GM21367 (cell line): ENCODE measurements around the gene PSEN1.

Experiments used
- ATAC-seq: cut with Tn5 transposase; IDR thresholded peaks from one replicate; pipeline ENCODE4 v1.9.1; 2021; ENCODE audit not compliant: unreplicated experiment

Gene PSEN1

GRCh38 chr14:73251516-73252215, 115.4 kb downstream of the PSEN1 start:
- no peak for ATAC-seq

DNA sequence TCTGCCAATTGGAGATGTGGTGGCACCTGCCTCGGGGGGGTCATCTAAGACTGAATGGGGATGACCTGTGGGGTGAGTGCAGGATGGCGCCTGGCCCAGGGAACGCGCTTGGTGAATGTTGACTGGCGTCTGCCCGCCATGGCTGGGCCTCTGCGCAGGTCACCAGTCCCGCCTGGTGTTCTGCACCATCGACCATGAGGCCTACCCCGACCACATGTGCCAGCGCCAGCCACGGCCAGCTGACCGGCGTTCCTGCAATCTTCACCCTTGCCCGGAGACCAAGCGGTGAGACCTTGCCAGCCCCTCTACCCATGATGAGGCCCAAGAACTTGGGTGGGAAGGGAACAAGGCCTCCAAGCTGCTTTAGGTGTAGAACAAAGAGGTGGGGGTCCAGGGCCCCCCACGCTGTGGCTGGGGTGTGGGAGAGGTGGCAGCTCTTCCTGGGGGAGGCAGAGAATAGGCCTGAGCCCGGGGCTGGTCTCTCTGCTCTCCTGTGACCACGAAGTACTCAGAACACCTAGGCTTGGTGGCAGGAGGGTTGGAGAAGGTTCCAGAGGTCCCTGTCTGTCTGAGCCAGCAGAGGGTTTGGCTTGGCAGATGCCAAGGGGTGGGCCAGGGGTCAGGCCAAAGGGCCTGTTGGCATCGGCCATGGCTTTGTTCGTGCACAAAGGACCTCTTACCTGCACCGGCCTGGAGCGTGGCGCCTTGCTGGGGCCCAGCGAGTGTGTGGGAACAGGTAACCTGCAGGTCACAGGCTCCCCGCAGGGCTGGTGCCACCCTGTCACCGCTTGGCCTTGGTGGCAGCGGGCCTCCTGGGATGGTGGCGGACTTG, 116.4 kb downstream of the PSEN1 start:
- no peak for ATAC-seq

DNA sequence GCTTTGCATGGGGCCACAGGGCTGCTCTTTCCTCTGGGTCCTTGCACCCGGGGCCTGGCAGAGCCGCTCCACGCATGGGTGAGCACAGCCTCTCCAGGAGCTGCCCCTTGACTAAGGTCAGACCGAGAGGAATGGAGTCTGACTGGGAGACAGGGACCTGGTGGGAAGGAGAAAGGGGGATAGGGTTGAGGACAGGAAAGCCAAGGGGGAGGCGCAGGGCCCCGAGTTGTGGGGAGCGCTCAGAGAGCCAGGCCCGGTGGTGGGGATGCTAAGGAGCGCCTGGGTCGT, 117.0 kb downstream of the PSEN1 start:
- ATAC-seq, result no peak

DNA sequence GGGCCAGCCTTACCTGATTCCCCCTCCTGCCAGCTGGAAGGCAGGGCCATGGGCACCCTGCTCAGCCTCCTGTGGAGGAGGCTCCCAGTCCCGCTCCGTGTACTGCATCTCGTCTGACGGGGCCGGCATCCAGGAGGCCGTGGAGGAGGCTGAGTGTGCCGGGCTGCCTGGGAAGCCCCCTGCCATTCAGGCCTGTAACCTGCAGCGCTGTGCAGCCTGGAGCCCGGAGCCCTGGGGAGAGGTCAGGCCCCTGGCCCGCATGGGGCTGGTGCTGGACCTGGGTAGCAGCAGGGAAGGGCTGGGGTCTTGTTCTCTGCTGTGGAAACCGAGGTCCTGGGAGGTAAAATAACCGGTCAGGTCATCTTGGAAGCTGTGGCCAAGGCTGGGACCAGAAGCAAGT, 117.4 kb downstream of the PSEN1 start:
- no peak for ATAC-seq

GRCh38 chr14:73254247-73255004, 118.1 kb downstream of the PSEN1 start:
- no peak for ATAC-seq

- no peak for ATAC-seq
These were observed 118.7 kb downstream of the PSEN1 start for GRCh38 chr14:73255005-73255400.

DNA sequence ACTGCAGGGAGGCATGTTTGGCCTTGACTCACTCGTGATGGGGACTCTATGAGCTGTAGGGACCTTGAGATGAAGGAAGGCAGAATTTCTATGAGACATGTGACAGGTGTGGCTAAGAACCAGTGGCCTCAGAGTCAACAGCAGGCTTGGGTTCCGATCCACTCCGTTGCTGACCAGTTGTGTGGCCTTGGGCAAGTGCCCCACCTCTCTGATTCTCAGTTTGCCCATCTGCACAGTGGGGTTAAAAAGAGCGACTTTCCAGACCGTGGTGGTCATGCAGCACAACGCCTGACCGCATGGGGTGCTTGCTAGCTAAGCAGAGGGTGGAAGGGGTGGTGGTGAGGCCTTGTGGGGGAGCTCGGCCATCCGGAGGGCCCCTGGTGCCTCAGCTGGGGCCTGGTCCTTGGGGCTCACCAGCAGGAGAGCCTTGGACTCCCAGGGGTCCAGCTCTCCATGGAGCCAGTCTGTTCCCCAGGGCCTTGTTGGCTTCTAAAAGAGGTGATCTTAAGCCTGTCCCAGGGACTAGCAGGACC, 119.5 kb downstream of the PSEN1 start:
- ATAC-seq, result no peak

DNA sequence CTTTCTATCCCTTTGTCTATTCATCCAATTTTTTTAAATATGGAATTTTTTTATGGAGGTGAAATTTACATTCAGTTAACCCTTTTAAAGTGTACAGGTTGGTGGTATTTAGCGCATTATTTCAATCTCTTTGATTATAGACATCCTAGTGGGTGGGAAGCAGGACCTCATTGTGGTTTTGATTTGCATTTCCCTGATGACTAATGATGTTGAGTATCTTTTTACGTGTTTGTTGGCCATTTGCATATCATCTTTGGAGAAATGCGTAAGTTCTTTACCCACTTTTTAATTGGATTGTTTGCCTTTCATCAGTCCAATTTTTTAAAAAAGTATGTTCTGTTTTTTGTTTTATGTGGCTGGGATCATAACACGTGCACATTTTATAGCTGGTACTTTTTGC, 121.8 kb downstream of the PSEN1 start:
- no peak for ATAC-seq

DNA sequence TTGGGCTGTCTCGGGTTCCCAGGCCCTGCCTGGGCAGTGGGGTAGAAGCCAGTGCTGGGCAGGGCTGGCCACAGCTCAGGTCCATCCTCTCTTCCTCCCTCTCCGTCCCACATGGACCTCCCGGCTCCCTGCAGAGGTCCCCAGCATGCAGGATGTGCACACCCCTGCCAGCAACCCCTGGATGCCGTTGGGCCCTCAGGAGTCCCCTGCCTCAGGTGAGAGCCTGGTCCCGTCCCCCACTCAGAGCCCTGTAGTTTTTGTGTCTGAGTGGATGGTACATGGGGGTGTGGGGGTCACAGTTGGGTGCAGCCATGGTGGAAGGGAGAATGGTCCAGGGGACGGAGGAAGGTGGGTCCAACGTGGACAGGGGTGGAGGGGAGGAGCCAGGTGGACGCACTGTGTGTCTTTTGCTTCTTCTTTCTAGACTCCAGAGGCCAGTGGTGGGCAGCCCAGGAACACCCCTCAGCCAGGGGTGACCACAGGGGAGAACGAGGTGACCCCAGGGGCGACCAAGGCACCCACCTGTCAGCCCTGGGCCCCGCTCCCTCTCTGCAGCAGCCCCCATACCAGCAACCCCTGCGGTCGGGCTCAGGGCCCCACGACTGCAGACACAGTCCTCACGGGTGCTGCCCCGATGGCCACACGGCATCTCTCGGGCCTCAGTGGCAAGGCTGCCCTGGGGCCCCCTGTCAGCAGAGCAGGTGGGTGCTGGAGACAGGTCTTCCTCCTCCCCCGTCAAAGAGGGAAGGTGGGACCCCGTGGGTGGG, 122.7 kb downstream of the PSEN1 start:
- ATAC-seq, result no peak

GRCh38 chr14:73259837-73260236, 123.5 kb downstream of the PSEN1 start:
- ATAC-seq, result no peak

DNA sequence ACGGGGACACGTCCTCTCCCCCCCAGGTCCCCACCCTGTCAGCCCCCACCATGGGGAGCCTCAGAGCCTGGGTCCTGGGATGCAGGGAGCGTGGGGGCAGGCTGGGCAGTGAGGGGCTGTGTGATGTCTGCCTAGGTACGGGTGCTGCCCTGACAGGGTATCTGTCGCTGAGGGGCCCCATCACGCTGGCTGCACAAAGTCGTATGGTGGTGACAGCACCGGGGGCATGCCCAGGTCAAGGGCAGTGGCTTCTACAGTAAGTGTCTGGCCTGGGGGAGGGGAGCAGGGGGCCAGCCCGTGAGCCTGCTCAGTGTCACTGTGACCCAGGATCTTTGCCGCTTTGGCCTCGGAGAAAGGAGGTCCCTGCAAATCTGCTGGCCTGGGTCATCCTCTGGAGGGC, 124.3 kb downstream of the PSEN1 start:
- ATAC-seq, result no peak

DNA sequence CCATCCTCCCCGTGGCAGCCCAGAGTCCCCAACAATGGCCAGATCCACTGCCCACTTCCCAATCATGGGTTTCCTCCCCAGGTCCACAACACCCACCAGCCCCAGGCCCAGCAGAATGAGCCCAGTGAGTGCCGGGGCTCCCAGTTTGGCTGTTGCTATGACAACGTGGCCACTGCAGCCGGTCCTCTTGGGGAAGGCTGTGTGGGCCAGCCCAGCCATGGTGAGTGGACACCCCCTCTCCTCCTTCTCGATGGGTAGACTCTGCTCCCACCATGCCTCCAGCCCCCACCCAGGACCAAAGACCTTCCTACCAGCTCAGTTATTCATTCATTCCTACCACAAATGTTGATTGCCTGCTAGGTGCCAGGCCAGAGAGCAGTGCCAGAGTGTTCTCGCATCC, 124.8 kb downstream of the PSEN1 start:
- no peak for ATAC-seq

DNA sequence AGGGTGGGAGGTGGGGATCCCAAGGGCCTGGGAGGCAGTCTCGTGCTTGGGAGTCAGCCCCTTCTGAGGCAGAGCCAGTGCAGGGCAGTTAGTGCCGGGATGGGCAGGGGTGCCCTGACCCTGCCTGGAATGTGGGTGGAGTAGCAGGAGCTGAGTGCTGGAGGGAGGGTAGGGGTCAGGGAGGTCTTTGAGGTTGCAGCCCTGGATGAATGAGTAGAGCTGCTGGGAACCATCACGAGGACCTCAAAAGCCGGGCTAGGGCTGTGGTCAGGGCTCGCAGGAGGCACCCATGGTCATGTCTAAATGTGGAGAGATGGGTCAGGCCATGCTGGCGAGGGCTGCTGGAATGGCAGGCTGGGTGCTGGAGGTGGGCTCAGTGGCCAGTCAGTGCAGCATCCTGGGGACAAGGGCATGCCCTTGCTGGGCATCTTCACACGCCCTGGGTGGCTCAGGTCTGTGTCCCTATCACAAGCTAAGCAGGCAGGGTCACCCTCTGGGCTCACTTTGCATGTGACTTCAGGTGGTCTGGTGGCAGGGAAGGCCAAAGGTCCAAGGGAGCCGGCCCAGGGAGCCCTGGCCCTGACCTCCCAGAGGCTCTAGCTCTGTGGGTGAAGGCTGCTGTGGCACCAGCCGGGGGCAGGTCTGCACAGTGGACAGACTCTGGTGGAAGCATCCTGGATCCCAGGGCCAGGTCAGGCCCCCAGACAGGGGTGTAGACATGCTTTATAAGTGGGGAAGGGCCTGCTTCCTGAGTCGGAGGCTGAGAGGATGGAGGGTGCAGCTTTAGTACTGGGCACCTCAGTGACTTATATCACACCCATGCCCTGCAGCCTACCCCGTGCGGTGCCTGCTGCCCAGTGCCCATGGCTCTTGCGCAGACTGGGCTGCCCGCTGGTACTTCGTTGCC, 125.5 kb downstream of the PSEN1 start:
- no peak for ATAC-seq

DNA sequence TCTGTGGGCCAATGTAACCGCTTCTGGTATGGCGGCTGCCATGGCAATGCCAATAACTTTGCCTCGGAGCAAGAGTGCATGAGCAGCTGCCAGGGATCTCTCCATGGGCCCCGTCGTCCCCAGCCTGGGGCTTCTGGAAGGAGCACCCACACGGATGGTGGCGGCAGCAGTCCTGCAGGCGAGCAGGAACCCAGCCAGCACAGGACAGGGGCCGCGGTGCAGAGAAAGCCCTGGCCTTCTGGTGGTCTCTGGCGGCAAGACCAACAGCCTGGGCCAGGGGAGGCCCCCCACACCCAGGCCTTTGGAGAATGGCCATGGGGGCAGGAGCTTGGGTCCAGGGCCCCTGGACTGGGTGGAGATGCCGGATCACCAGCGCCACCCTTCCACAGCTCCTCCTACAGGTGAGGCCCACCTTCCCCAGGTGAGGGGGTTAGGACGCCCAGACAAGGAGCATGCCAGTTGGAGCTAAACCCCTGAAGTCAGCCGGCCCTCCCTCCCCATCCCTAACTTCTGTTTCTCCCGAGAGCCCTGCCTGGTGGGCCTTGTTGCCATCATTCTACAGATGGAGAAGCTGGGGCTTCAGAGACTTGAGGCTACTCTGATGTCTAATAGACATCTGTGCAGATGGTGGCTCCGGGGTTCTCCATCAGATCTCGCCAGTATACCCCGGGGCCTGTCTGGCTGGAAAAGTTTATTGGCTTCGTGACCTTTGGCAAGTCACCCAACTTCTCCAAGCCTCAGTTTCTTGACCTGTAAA, 126.3 kb downstream of the PSEN1 start:
- no peak for ATAC-seq

DNA sequence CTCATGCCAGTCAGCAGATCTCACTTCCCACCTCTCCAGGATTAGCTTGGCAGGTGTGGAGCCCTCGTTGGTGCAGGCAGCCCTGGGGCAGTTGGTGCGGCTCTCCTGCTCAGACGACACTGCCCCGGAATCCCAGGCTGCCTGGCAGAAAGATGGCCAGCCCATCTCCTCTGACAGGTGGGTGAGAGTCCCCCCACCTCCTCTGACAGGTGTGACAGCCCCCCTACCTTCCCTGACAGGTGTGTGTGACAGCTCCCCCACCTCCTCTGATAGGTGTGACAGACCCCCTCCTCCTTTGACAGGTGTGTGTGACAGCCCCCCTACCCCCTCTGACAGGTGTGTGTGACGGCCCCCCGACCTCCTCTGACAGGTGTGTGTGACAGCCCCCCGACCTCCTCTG, 127.3 kb downstream of the PSEN1 start:
- ATAC-seq, result no peak

GRCh38 chr14:73264080-73264884, 128.0 kb downstream of the PSEN1 start:
- ATAC-seq, result no peak

- no peak for ATAC-seq
These were observed 128.8 kb downstream of the PSEN1 start for GRCh38 chr14:73264885-73265720.

DNA sequence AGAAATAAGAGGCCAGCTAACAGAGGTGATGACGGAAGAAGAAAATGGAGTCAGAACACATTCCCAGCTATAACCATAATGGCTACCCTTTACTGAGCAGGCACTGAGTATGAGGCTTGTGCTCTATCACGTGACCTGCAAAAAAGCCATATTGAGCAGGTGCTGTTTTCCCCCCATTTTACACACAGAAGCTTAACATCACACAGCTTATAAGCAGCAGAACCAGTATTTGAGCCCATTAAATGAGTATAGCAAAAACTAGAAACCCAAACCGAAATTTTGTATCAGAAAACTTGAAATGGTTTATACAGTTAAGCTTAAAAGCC, 129.4 kb downstream of the PSEN1 start:
- ATAC-seq, result no peak
